HG02840 (cell line): ENCODE results near the gene EAF1.
"Not testable (repeated sequence)": the region's sequence is repeated elsewhere in the genome, so short reads cannot be mapped to it uniquely, and the experiment has no call there.

ENCODE experiments used
- ATAC-seq: cut with Tn5 transposase; IDR thresholded peaks from one replicate; pipeline ENCODE4 v1.9.1; 2021; ENCODE audit warnings: mild to moderate bottlenecking, moderate library complexity, moderate number of reproducible peaks; ENCODE audit not compliant: unreplicated experiment, low FRiP score

EAF1 gene

DNA sequence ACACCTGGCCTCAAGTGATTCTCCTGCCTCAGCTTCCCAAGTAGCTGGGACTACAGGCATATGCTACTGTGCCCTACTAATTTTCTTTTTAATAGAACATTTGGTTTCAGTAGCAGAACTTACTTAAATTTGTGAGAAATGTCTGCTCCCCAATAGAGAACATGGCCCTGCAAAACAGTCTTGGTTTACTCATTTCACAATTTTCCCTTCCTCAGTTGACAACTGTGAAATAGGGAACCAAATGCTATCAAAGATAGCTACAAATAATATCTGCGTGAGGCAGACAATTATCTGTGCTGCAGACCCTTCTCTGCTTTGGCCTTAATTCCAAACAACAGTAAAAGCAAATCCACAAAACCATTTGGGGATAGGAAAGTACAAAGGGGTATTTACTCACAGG, 22.6 kb upstream of the EAF1 start:
- ATAC-seq, result no peak

DNA sequence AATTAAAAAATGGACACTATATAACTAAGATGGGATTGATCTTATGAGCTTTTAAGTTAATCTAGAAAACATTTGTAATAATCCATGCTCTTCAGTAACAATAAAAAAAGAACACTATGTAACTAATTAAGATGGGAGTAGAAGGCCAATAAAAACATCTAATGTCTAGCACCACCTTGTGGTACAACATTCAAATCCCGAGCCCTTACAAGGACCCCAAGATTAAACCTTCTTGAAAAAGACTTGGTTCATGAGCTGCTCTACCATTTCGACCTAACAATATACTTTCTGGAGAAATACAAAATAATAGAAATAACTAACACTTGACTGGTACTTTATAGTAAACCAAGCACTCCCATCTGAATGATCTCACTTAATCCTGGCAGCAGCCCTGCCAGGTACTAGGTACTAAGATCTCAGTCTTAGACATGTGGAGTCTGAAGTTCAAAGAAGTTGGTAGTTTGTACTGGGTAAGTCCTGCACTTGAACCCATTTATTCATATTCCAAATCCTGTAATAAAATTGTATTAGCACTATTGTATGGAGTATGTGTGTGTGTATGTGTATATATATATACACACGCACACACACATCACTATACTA, 21.8 kb upstream of the EAF1 start:
- ATAC-seq, result no peak

DNA sequence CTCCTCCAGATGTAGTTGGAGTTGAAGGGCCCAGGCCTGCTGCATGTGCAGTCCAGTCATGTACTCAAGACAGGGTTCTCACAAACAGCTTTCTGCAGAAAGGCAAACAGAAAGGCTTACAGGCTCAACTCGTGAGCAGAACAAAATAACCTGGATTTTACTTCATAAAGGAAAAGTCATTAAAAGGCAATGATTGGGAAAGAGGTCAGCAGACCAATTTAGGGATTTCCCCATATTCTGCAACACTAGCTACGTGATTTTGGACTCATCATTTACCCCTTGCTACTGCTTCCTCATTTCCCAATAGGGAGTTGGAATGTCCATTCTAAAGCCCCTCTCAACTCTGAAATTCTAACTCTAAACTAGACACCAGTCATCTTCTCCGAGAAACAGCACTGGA, 18.2 kb upstream of the EAF1 start:
- ATAC-seq, result no peak

DNA sequence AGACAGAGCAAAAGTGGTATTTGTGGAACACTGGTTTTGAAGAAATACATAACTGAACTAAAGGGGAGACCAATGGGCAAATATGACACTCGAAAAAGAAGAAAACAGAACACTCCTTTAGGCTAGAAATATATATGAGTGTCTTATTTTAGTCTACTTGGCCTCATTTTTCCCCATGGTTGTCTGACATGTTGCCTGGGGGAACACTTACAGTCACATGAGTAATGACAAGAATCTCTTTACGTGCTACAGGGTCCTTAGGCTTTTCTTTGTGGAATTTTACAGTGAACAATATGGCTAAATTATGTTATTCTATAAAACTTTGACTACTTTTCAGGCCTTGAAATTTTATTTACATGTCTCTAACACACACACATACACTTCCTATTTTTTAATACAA, 17.6 kb upstream of the EAF1 start:
- ATAC-seq, result no peak

DNA sequence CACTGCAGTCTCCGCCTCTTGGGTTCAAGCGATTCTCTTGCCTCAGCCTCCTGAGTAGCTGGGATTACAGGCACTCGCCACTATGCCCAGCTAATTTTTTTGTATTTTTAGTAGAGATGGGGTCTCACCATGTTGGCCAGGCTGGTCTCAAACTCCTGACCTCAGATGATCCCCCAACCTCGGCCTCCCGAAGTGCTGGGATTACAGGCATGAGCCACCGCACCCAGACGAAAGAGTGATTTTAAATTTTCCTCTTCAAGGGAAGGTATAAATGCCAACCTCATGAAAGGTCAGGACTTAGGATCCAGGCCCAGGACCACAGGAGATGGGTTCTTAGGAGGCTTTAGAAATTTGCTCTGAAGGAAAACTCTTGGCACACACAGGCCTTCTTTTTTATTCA, 16.4 kb upstream of the EAF1 start:
- ATAC-seq, result not testable (repeated sequence)

DNA sequence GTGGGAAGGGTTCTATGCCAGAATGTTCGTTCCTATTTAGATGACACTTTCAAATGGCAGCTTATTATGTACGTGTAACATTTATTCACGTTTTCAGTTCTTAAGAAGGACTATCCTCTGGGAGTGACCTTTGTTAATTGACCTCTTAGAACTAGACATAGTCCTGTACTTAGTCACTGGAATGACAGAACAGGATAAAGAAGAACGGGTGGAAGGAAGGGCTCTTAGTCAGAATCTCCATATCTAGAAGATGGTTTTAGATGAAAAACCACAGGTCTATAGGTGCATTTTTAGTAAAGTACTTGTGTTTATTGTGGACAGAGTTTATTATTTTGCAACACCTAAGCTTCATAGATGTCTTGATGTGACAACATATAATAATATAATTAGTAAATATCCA, 6.5 kb upstream of the EAF1 start:
- no peak for ATAC-seq

DNA sequence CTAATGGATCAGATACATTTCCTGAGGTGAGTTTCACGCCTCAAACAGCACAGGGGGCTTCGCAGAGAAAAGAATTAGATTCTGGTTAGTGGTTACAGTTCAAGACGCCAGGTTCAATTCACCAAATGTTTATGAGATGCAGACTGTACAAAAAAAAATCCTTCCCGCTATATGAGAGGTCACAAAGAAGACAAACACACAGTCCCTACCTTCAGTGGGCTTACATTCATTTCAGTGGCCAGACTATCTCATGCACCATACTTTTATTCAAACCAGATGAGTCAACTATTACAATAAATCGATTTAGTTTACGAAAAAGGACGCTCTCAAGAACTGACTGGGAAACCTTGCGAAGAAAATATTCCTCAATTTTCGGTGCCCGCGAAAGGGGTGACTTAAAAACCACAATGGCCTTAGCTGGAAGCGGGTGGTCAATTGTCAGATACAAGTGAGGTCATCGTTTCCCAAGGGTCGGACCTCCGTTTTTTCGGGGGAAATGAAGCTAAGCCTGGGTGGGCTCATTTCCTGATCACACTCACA, 749 bp upstream of the EAF1 start:
- ATAC-seq, result no peak

DNA sequence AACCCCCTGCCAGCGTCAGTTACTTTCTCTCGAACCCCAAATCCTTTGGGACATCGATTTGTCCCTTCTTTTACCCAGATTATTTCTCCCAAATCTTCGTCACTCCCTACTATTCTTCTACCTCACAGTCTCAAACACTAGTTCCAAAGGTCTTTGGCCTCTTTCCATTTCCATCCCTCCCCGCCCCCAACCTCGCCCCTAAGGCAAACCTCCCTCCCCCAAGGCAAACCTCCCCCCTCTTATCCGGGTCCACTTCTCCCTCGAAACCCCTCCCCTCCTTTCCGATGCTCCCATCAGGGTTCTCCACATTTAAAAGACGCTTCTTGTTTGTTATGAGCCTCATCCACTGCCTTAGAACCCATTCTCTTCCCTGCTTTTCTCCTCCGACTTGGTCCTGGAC, 583 bp downstream of the EAF1 start:
- no peak for ATAC-seq

DNA sequence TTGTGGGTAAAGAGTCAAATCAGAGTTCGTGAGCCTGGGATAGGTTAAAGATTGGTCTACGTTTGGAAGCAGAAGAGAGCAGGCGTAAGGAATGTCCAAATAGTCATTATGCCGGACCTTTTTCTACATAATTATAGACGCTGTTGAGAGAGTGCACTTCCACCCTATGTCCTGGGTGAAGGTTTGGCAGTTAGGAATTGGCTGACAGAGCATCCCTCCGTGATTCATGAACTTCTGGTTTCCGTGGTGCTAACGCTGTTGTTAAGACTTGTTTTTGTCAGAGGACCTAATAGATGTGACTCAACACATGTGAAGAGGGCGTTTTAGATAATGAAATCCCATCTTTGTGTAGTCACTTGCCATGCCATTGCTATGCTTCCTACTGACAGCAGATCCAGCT, 1.1 kb downstream of the EAF1 start:
- ATAC-seq, result no peak

DNA sequence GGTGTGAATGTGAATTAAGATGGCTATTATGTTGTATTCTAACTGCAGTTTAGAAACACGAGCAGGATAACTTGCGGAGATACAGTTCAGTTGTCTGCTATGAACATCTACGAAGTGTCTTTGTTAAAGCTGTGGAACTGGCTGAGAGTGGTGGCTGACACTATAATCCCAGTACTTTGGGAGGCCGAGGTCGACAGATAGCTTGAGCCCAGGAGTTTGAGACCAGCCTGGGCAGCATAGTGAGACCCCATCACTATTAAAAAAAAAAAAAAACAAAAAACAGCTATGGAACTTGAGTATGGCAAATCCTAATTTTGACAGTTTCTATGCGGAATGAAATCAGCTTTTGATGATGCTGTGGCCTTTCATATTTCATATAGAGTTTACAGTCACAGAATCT, 1.7 kb downstream of the EAF1 start:
- ATAC-seq, result no peak

DNA sequence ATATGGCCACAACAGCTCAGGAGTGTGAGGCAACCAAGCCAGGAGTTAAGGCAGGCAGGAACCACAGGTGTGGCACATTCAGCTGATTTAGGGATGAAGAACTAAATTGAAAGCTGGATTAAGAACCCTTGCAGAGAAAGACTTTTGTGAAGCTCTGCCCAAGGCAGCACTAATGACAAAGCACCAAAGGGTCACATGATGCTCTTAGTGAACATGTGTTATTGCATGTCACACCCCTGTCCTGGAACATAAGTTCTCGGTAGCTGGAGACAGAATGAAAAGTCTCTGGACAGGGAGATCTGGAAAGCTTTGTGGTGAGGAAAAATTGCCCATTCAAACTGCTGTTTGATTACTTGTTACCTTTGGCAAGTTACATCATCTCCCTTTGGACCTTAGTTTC, 3.2 kb downstream of the EAF1 start:
- ATAC-seq, result no peak

DNA sequence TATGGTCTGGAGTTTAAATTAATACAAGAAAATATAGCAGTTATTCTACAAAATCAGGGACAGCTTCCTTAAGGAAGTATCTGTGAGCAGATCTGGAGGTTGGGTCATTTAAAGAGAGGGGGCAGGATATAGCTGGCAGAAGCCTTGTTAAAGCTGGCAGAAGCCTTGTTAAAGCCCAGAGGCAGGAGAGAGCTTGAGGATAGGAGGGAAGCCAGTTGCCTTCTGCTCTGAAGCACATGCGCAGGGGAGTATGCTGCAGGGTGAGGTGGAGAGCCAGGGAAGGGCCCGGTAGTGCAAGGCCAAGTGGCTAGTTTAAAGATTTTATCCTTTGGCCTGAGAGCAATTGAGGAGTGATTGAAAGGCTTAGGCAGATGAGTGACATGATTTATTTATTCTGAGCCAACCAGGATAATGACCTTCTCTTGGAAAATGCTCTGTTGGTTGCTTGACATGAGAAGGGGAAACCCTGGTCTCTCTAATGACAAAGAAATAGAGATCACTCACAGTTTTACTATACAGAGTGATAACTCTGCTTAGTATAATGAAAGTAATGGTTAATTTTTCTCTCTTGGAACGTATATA, 3.9 kb downstream of the EAF1 start:
- ATAC-seq, result no peak

DNA sequence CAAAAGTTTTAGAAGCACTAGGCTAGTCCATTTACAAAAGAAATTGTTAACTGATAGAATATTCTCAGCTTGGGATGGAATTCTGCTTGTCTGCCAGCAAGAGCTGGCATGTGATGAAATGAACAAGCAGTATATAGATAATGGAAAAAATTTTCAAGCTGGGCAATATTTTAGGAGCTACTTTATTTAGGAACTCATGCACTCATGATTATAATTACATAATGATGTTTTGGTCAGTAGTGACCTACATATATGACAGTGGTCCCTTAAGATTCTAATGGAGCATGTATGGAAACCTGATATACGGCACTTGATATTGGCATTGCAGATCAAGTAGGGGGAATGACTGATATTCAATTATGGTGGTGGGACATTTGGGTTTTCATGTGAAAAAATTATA, 6.1 kb downstream of the EAF1 start:
- no peak for ATAC-seq

DNA sequence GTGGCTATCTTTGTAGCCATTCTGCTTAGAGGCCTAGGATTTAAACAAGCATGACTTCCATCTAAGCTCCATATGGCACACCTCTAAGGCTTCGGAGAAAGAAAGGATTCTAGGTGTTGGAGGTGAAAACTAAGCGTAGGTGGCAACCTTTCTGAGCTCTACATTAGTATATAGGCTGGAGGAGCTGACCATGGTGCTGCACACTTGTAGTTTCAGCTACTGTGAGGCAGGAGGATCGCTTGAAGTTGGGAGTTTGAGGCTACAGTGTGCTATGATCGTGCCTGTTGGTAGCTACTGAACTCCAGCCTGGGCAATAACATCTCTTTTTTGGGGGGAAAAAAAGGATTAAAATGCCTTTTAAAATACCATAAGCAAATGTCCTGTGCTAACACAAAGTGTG, 7.4 kb downstream of the EAF1 start:
- no peak for ATAC-seq

DNA sequence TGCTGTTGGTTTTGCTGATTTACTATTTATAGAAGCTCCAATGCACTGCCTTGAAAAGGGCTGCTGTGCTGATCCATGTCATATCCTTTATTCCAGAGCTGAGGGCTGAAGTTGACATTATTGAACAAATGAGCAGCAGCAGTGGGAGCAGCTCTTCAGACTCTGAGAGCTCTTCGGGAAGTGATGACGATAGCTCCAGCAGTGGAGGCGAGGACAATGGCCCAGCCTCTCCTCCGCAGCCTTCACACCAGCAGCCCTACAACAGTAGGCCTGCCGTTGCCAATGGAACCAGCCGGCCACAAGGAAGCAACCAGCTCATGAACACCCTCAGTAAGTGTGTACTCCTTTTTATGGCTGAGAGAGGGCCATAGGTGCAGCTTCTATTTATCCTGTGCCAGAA, 8.8 kb downstream of the EAF1 start:
- ATAC-seq, result no peak

DNA sequence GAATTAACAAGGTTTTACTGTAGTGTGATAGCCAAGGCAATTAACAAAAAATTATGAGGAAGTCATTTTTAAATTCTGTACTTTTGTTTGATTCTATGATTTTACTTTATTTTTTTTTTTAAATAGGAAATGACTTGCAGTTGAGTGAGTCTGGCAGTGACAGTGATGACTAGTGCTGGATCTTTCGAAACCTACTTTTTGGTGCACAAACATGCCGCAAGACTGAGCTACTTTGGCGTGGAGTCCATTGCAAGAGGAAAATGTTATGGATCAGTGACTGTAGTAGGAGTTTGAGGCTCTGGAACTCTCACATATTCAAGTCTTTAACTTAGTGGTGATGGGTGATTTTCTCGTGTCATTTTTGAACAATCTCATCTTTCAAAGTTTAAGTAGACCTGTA, 11.6 kb downstream of the EAF1 start:
- ATAC-seq, result no peak

DNA sequence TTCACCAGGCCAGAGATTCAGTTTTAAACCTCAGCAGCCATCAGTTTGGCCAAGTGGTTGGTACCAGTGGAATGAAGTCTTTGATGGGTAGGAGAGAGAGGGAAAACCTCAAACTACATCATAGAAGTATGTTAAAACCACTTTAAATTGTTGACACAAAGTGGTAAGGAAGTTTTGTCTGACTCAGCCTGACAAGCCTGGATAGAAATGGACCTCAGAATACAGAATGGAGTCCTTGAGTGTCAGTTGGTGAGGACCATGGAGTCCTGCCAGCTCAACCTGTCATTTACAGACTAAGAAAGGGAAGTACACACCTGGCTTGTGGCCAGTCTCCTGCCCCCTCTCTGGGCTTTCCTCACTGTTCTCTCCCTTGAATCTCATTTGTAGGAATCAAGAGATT, 12.1 kb downstream of the EAF1 start:
- ATAC-seq, result no peak

DNA sequence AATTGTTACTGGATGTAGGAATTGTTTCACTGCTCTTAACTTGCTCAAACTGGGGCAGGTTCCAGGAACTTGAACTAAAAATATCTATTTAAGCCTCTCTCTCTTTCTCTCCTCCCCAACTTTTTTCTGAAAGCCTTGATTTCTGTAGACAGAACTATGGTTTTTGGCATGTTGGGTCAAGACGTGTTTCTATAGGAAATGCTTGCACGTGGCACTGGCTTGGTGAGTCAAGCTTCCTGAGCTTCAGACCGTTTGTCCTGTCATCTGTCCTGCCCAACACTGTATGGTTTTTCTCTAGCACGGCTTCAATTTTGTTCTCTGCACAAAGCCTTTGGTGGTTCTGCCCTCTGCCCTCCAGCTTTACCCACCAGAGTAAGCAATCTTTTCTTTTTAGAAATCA, 13.5 kb downstream of the EAF1 start:
- no peak for ATAC-seq

DNA sequence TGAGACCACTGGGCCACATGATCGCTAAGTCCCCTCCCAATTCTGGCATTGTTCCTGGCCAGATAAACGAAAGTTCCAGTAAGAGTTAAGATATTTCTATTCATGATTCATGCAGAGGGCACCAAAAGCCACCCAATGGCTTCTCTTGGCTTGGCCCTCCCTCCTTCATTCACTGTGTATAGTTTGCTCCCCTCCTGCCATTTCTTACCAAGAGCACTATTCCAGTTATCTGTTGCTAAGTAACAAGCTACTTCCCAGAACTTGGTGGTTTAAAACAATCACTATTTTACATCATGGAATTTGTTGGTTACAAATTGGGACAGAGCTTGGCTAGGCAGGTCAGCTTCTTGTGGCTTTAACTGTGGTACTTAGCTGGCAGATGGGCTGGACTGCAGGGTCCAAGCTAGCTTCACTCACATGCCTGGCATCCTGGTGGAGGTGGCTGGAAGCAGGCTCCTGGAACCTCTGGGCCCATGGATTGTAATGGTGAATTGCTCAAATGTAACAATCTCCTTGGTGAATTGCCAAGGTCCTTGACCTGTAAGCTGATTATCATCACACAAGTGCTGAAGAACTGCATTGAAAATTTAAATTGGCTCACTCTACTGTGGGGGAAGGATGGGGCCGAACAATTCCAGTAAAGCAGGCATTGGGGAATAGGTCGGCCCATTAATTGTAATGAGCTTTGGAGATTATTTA, 16.6 kb downstream of the EAF1 start:
- no peak for ATAC-seq

DNA sequence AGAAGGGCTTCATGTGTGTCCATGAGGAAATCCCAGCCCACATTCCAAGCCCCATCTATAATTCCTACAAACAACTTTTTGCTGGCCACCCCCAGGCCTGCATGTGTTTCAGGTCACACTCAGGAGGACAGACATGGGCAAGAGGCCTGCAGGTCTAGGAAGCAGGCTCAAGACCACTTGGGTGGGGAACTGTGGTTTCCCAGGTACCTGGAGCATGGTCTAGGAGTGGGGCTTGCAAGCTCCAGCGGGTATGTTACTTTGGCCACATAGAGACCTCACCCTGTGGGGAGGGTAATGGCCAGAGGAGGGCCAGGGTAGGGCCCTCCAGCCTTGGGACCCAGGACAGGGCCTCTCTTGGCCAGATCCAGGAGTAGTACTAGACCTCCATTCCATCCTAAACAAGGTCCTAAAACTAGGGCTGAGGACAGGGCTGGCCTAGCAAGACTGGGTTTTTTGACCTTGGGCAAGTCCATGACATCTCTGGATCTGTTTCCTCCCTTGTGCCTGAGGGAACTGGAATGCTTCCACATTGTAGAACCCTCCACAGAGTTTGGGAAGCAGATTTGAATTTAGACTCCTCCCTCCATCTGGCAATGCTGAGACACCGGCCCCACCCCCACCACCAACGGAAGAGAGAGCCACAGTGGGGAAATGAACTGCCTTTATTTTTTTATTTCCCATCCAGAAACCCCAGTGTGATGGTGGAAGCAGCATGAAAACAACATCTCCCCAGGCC, 22.3 kb downstream of the EAF1 start:
- ATAC-seq, result no peak

DNA sequence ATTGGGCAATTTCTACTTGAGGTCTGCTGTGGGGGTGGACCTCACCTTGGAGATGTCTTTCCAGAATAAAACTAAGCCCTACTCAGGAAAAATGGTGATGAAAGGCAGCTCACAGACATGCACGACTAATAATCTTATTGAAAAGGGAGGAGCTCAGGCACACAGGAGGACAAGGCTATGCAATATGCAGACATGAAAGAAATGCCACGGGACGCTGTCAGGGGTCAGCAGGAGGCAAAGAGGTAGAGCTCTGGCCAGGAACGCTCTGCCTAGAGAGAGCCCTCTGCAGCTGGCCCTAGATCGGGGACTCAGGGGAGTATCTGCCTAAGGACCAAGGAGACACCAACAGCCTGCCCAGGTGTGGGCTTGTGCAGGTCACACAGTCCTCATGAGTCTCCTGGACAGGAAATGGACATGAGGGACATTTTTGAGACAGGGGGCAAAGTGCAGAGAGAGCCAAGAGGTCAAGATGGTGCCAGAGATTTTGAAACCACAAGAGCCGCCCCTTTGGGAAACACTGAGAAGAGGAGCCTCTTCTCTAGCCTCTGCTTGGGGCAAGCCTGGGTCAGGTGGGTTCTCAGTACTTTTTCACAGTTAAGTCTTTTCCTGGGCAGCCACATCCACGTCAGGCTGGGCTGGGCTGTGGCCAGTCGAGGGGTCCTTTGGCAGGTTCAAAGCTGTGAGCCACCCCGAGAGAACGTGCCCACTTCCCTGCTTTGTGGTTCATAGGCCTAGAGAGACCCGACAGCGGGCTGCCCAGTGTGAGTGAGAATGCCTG, 23.2 kb downstream of the EAF1 start:
- ATAC-seq, result no peak
